ENCODE data around the gene SLC38A6. TPM values are rescaled to one million over a fixed set of nuclear protein-coding genes. Genes with fewer than 3 reads are reported as not detected.

Gene SLC38A6
- total RNA-seq, 1 experiment from 2014 or later = 9.3 TPM

DNA sequence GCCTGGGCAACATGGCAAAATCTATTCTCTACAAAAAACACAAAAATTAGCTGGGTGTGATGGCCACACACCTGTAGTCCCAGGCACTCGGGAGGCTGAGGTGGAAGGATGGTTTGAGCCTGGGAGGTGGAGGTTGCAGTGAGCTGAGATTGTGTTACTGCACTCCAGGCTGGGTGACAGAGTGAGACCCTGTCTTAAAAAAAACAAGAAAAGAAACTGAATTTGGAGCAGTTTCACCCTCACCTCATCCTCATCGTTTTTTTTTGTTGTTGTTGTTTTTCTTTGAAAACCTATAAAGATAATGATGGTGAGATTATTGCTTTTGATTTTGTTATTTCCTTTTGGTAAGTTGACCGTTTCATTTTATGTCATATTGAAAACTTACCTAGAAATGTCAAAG is 60.7 kb downstream of the SLC38A6 start:
- ChIA-PET CTCF (no interaction called here), POLR2A (no interaction called here)
- TF ChIP-seq, protein P1, sequence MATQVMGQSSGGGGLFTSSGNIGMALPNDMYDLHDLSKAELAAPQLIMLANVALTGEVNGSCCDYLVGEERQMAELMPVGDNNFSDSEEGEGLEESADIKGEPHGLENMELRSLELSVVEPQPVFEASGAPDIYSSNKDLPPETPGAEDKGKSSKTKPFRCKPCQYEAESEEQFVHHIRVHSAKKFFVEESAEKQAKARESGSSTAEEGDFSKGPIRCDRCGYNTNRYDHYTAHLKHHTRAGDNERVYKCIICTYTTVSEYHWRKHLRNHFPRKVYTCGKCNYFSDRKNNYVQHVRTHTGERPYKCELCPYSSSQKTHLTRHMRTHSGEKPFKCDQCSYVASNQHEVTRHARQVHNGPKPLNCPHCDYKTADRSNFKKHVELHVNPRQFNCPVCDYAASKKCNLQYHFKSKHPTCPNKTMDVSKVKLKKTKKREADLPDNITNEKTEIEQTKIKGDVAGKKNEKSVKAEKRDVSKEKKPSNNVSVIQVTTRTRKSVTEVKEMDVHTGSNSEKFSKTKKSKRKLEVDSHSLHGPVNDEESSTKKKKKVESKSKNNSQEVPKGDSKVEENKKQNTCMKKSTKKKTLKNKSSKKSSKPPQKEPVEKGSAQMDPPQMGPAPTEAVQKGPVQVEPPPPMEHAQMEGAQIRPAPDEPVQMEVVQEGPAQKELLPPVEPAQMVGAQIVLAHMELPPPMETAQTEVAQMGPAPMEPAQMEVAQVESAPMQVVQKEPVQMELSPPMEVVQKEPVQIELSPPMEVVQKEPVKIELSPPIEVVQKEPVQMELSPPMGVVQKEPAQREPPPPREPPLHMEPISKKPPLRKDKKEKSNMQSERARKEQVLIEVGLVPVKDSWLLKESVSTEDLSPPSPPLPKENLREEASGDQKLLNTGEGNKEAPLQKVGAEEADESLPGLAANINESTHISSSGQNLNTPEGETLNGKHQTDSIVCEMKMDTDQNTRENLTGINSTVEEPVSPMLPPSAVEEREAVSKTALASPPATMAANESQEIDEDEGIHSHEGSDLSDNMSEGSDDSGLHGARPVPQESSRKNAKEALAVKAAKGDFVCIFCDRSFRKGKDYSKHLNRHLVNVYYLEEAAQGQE (IDR thresholded peaks at IDR 0.05; ENCODE audit: insufficient read depth in 1 of 2, low read depth in 2 of 2, low read length in 1 of 2) = no peak
- TF ChIP-seq, protein P2, sequence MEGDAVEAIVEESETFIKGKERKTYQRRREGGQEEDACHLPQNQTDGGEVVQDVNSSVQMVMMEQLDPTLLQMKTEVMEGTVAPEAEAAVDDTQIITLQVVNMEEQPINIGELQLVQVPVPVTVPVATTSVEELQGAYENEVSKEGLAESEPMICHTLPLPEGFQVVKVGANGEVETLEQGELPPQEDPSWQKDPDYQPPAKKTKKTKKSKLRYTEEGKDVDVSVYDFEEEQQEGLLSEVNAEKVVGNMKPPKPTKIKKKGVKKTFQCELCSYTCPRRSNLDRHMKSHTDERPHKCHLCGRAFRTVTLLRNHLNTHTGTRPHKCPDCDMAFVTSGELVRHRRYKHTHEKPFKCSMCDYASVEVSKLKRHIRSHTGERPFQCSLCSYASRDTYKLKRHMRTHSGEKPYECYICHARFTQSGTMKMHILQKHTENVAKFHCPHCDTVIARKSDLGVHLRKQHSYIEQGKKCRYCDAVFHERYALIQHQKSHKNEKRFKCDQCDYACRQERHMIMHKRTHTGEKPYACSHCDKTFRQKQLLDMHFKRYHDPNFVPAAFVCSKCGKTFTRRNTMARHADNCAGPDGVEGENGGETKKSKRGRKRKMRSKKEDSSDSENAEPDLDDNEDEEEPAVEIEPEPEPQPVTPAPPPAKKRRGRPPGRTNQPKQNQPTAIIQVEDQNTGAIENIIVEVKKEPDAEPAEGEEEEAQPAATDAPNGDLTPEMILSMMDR (IDR thresholded peaks at IDR 0.05) = no peak
- no peak for TF ChIP-seq SIN3A (IDR thresholded peaks at IDR 0.05; ENCODE audit: borderline replicate concordance, insufficient read depth, low read depth, low read length)
- TF ChIP-seq POLR2AphosphoS5 (IDR thresholded peaks at IDR 0.05; ENCODE audit: low read depth, low read length) = no peak
- TF ChIP-seq TCF7L2 (IDR thresholded peaks at IDR 0.05; ENCODE audit: low read depth, low read length) = no peak
- Histone ChIP-seq H3K4me3 (ENCODE audit: low read depth in 2 of 2, low read length in 2 of 2) (no peak overlapping the region), H3K27ac (ENCODE audit: low read length) (no peak overlapping the region), H3K27me3 (ENCODE audit: control insufficient read depth, insufficient read depth, low read length) (no peaks in the 10 kb centered on the region), H3K9me3 (ENCODE audit: control insufficient read depth, insufficient read depth, low read depth, low read length) (no peaks in the 10 kb centered on the region), H3K4me1 (ENCODE audit: control insufficient read depth, insufficient read depth, low read length) (no peaks in the 10 kb centered on the region), H3K36me3 (ENCODE audit: control insufficient read depth, insufficient read depth, low read length) (no peaks in the 10 kb centered on the region)
- BruUV-seq (replicated peaks) = no TSS peak
- intact Hi-C loops (cut with micrococcal nuclease; ENCODE audit: unreplicated experiment) (no loop called here), in situ Hi-C loops (cut with HindIII; ENCODE audit: low pct_unique_long_range_greater_than_20kb, low sequenced_read_pairs) (no loop called here)
- ATAC-seq (no peak), DNase-seq (ENCODE audit: low read depth, low spot score) (no peak)

DNA sequence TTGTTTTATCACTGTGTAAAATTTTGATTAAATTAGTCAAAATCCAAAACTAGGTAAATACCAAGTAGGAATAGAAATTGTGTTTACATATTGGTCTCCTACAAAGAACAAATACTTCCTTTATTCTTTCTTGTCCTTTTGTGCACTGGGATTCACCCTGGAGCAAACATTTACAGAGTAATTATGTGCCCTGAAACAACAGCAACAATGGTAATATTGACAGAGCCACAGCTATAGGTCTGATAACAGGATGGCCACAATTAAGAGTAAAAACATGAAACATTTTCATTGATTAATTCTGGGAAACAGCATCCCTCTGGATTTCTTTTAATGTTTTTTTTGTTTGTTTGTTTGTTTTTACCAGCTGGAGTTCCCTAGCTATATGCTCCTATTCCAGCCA is 61.2 kb downstream of the SLC38A6 start:
- Histone ChIP-seq H3K4me3 (ENCODE audit: low read depth in 2 of 2, low read length in 2 of 2) (no peak overlapping the region), H3K36me3 (ENCODE audit: control insufficient read depth, insufficient read depth, low read length) (no peaks in the 10 kb centered on the region), H3K27me3 (ENCODE audit: control insufficient read depth, insufficient read depth, low read length) (no peaks in the 10 kb centered on the region), H3K4me1 (ENCODE audit: control insufficient read depth, insufficient read depth, low read length) (no peaks in the 10 kb centered on the region), H3K27ac (ENCODE audit: low read length) (no peak overlapping the region), H3K9me3 (ENCODE audit: control insufficient read depth, insufficient read depth, low read depth, low read length) (no peaks in the 10 kb centered on the region)
- no peak for TF ChIP-seq POLR2AphosphoS5 (IDR thresholded peaks at IDR 0.05; ENCODE audit: low read depth, low read length)
- TF ChIP-seq SIN3A (IDR thresholded peaks at IDR 0.05; ENCODE audit: borderline replicate concordance, insufficient read depth, low read depth, low read length) = no peak
- TF ChIP-seq, protein P1 (IDR thresholded peaks at IDR 0.05; ENCODE audit: insufficient read depth in 1 of 2, low read depth in 2 of 2, low read length in 1 of 2) = no peak
- TF ChIP-seq, protein P2 (IDR thresholded peaks at IDR 0.05) = no peak
- TF ChIP-seq TCF7L2 (IDR thresholded peaks at IDR 0.05; ENCODE audit: low read depth, low read length) = no peak
- no TSS peak for BruUV-seq (replicated peaks)
- in situ Hi-C loops (cut with HindIII; ENCODE audit: low pct_unique_long_range_greater_than_20kb, low sequenced_read_pairs) = no loop called here
- DNase-seq (ENCODE audit: low read depth, low spot score) (no peak), ATAC-seq (no peak)
- intact Hi-C loops (cut with micrococcal nuclease; ENCODE audit: unreplicated experiment) = no loop called here
- ChIA-PET POLR2A (no interaction called here), CTCF (no interaction called here)

Measured in Panc1 (cell line).